ENCODE measurements around the gene ME2.
"Not testable (repeated sequence)": the region's sequence is repeated elsewhere in the genome, so short reads cannot be mapped to it uniquely, and the experiment has no call there.

DNA sequence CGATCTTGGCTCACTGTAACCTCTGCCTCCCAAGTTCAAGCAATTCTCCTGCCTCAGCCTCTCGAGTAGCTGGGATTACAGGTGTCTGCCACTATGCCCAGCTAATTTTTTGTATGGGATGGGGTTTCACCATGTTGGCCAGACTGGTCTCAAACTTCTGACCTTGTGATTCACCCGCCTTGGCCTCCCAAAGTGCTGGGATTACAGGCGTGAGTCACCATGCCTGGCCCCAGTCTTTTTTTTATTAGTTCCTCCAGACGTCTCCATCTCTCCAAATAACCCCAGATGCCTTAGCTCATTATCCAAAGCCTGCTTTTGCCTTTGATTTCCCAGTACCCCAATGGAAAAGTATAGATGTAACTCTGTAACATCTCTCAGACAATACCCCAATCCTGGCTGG, 21.8 kb upstream of the ME2 start:
- not testable (repeated sequence) for TF ChIP-seq POLR2A (IDR thresholded peaks at IDR 0.05)
- TF ChIP-seq, protein P1, sequence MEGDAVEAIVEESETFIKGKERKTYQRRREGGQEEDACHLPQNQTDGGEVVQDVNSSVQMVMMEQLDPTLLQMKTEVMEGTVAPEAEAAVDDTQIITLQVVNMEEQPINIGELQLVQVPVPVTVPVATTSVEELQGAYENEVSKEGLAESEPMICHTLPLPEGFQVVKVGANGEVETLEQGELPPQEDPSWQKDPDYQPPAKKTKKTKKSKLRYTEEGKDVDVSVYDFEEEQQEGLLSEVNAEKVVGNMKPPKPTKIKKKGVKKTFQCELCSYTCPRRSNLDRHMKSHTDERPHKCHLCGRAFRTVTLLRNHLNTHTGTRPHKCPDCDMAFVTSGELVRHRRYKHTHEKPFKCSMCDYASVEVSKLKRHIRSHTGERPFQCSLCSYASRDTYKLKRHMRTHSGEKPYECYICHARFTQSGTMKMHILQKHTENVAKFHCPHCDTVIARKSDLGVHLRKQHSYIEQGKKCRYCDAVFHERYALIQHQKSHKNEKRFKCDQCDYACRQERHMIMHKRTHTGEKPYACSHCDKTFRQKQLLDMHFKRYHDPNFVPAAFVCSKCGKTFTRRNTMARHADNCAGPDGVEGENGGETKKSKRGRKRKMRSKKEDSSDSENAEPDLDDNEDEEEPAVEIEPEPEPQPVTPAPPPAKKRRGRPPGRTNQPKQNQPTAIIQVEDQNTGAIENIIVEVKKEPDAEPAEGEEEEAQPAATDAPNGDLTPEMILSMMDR (IDR thresholded peaks at IDR 0.05), result not testable (repeated sequence)
